K562 (cell line): ENCODE measurements around the gene SMIM45.

Experiments used
- ATAC-seq: fragments of 200-7000 bp; cut with Tn5 transposase; 3 replicates; pipeline ENCODE4 v1.9.1; 2020; ENCODE audit warnings: moderate library complexity
- BruUV-seq: library from RNA; stranded (reverse); fragments of 400-500 nt; replicated peaks from 2 replicates; lab custom pipeline; 2021; lab: Mats Ljungman, UMichigan
- CTCF ChIA-PET: fragments of 300-600 bp; formaldehyde crosslinking; extraction: SDS; loops from one replicate; lab custom pipeline; 2021; ENCODE audit warnings: low intra/inter-chr PET ratio; lab: Yijun Ruan, JAX
- POLR2A ChIA-PET: fragments of 300-600, 350-650 bp; sonication (Branson Sonifier 250); formaldehyde crosslinking; extraction: SDS; loops from one replicate; lab custom pipeline; 2021; ENCODE audit warnings: antibody characterized with exemption, inconsistent platforms; lab: Yijun Ruan, JAX
- DNase-seq, 4 experiments: peaks; one replicate each; pipeline versions ENCODE4 v3.0.0 to v3.0.0-alpha.2; 2011 to 2018; ENCODE audit warnings: low spot score in 3 of 4, mixed read lengths in 3 of 4; ENCODE audit errors: extremely low read depth in 1 of 4
- FAIRE-seq: peaks from 2 replicates; lab custom pipeline; 2011; peaks lifted over from hg19 to GRCh38; lab: Jason Lieb, UNC
- H2AFZ ChIP-seq: 2 replicates; pipeline ENCODE4 v1.6.0; 2011; ENCODE audit warnings: low read depth, low read length, control low read depth, inconsistent platforms
- H3K27ac ChIP-seq: fragments of 200-600 bp; 3 replicates; pipeline ENCODE4 v1.8.0; 2011; ENCODE audit warnings: low read depth, mild to moderate bottlenecking, control low read depth, inconsistent platforms, low read length, moderate library complexity, mixed read lengths; ENCODE audit errors: extremely low read depth
- H3K27me3 ChIP-seq, 2 experiments: fragments of 300-600 bp in 1 of 2; 2 replicates in 1 of 2; 3 replicates in 1 of 2; pipeline versions ENCODE4 v1.6.0 to v1.8.0; 2011; ENCODE audit warnings: inconsistent platforms in 2 of 2, low read length in 2 of 2, mild to moderate bottlenecking in 1 of 2, mixed read lengths in 1 of 2, moderate library complexity in 1 of 2; ENCODE audit not compliant: control insufficient read depth in 2 of 2, insufficient read depth in 2 of 2
- H3K36me3 ChIP-seq: fragments of 300-600 bp; 3 replicates; pipeline ENCODE4 v1.8.0; 2011; ENCODE audit warnings: mild to moderate bottlenecking, low read length, inconsistent platforms; ENCODE audit not compliant: control insufficient read depth, insufficient read depth
- H3K4me1 ChIP-seq, 2 experiments: fragments of 200-600 bp in 1 of 2; replicated peaks in 1 of 2; 2 replicates in 1 of 2; 3 replicates in 1 of 2; pipeline versions ENCODE4 v1.5.1 to v1.8.0; 2011; ENCODE audit warnings: inconsistent platforms in 2 of 2, low read length in 2 of 2, mild to moderate bottlenecking in 1 of 2, mixed read lengths in 1 of 2, moderate library complexity in 1 of 2; ENCODE audit not compliant: control insufficient read depth in 2 of 2, insufficient read depth in 2 of 2
- H3K4me2 ChIP-seq: 2 replicates; pipeline ENCODE4 v1.6.1; 2011; ENCODE audit warnings: low read length, control low read depth, inconsistent platforms, mixed read lengths; ENCODE audit not compliant: insufficient read depth
- H3K4me3 ChIP-seq: fragments of 200-600 bp; sonication (generic), shearing (Covaris generic); 2 replicates; pipeline ENCODE4 v1.5.1; 2016; ENCODE audit warnings: control low read depth, inconsistent platforms
- H3K79me2 ChIP-seq: fragments of 200-600 bp; 3 replicates; pipeline ENCODE4 v1.8.0; 2011; ENCODE audit warnings: low read length, inconsistent platforms; ENCODE audit not compliant: control insufficient read depth, insufficient read depth
- H3K9ac ChIP-seq, 2 experiments: 2 replicates each; pipeline versions ENCODE4 v1.6.0 to v1.6.1; 2011; ENCODE audit warnings: low read depth in 2 of 2, low read length in 2 of 2, control low read depth in 1 of 2, inconsistent platforms in 1 of 2, mild to moderate bottlenecking in 1 of 2, mixed read lengths in 1 of 2; ENCODE audit not compliant: insufficient read depth in 1 of 2
- H3K9me1 ChIP-seq: one replicate; pipeline ENCODE4 v1.6.0; 2011; ENCODE audit warnings: inconsistent platforms, mild to moderate bottlenecking, low read length, moderate library complexity; ENCODE audit not compliant: control insufficient read depth, insufficient read depth
- H3K9me3 ChIP-seq: replicated peaks from 2 replicates; pipeline ENCODE4 v1.5.1; 2011; ENCODE audit warnings: low read depth, low read length, inconsistent platforms; ENCODE audit not compliant: control insufficient read depth, insufficient read depth
- H4K20me1 ChIP-seq: replicated peaks from 2 replicates; pipeline ENCODE4 v1.6.1; 2011; ENCODE audit warnings: low read length, inconsistent platforms, mixed read lengths; ENCODE audit not compliant: control insufficient read depth, insufficient read depth
- BRD4 ChIP-seq: fragments of 200-600 bp; sonication (generic); IDR thresholded peaks from 2 replicates; pipeline ENCODE4 v1.6.1; 2017; ENCODE audit warnings: inconsistent platforms
- KLF13 ChIP-seq: fragments of 450-650 bp; IDR thresholded peaks from 2 replicates; pipeline ENCODE4 v1.6.1; 2016; ENCODE audit warnings: missing genetic modification characterization, low read depth, mild to moderate bottlenecking, missing compliant biosample characterization, moderate library complexity, borderline replicate concordance
- NR4A1 ChIP-seq, 2 experiments: fragments of 250-450 bp in 1 of 2; fragments of 450-650 bp in 1 of 2; sonication (Bioruptor Pico) in 1 of 2; IDR thresholded peaks; 2 replicates each; pipeline versions ENCODE4 v1.4.0 to v1.6.1; 2016 to 2020; ENCODE audit warnings: mild to moderate bottlenecking in 2 of 2, missing compliant biosample characterization in 1 of 2, missing genetic modification characterization in 1 of 2, moderate library complexity in 1 of 2
- UBTF ChIP-seq, 2 experiments: IDR thresholded peaks; 2 replicates each; pipeline ENCODE4 v1.6.1; 2012; ENCODE audit warnings: improper control_type of control experiment in 2 of 2, low read depth in 2 of 2, low read length in 2 of 2, borderline replicate concordance in 1 of 2
- WGBS: fragments of 100-300 bp; shearing (Covaris generic); methylation state at CpG from one replicate; pipeline ENCODE4 v1.1.6; 2016; ENCODE audit warnings: low coverage, mixed read lengths; ENCODE audit not compliant: insufficient coverage; ENCODE audit errors: missing lambda C conversion rate; 5-methylcytosine and 5-hydroxymethylcytosine counted together
- in situ Hi-C: fragments of 300-500 bp; cut with MboI; formaldehyde crosslinking; loops from 4 replicates; pipeline ENCODE4 v1.15.0; 2018; ENCODE audit warnings: inconsistent platforms, mixed read lengths
- intact Hi-C: fragments of 100-400 bp; cut with micrococcal nuclease; formaldehyde crosslinking; loops from 2 replicates; pipeline ENCODE4 v1.14.2; 2022

The SMIM45 gene

GRCh38 chr22:41976961-41977566 lies 25.1 kb downstream of the SMIM45 start:
- H3K79me2 ChIP-seq: no peaks in the 10 kb centered on the region
- ATAC-seq: no peak
- H3K4me3 ChIP-seq: no peak overlapping the region
- no peak for DNase-seq
- no peak for TF ChIP-seq UBTF (IDR thresholded peaks at IDR 0.05; ENCODE audit: borderline replicate concordance in 1 of 2, low read depth in 2 of 2, low read length in 2 of 2)
- no peak for TF ChIP-seq BRD4
- no peak for TF ChIP-seq NR4A1 (CRISPR knock-in tag; IDR thresholded peaks at IDR 0.05)
- TF ChIP-seq NR4A1 (tag; IDR thresholded peaks at IDR 0.05): no peak
- no peak for TF ChIP-seq KLF13 (tag)
- no peak overlapping the region for H3K4me2 ChIP-seq
- peaks cover 0 to 11% of the 10 kb centered on the region in 2 experiments; a peak in 2 of 5 replicates for H3K4me1 ChIP-seq
- H3K27ac ChIP-seq: no peak overlapping the region
- H3K9ac ChIP-seq: no peak overlapping the region; a peak in 1 of 4 replicates
- ChIA-PET POLR2A (interaction anchor here (0.6 kb wide), 1 partner anchor 126 kb away, joined by 3 read pairs; no protein-coding TSS in a partner anchor), CTCF (no interaction called here)
- no peak for FAIRE-seq
- no peaks in the 10 kb centered on the region for H3K36me3 ChIP-seq
- 13% methylated on average over 31 of the region's 46 CpGs for WGBS
- H3K27me3 ChIP-seq: peaks cover 9 to 61% of the 10 kb centered on the region in 2 experiments; a peak in 4 of 5 replicates
- H4K20me1 ChIP-seq: no peaks in the 10 kb centered on the region
- in situ Hi-C loops: no loop called here
- H3K9me3 ChIP-seq: no peaks in the 10 kb centered on the region
- no peak overlapping the region for H2AFZ ChIP-seq
- no TSS peak for BruUV-seq
- H3K9me1 ChIP-seq: no peaks in the 10 kb centered on the region
- intact Hi-C loops: no loop called here
